ENCODE measurements around the gene SETBP1.

Gene SETBP1

GRCh38 chr18:45084206-45084605, 403.5 kb downstream of the SETBP1 start:
- no peak for TF ChIP-seq CTCF (IDR thresholded peaks at IDR 0.05; ENCODE audit: extremely low read depth, missing control alignments)
- no peak for DNase-seq (ENCODE audit: low spot score)

- no peak for TF ChIP-seq CTCF (IDR thresholded peaks at IDR 0.05; ENCODE audit: extremely low read depth, missing control alignments)
- DNase-seq (ENCODE audit: low spot score): no peak
Observed at GRCh38 chr18:45085916-45086624, 405.4 kb downstream of the SETBP1 start.

- DNase-seq (ENCODE audit: low spot score): no peak
- TF ChIP-seq CTCF (IDR thresholded peaks at IDR 0.05; ENCODE audit: extremely low read depth, missing control alignments): no peak
Observed at GRCh38 chr18:45086777-45087176, 406.1 kb downstream of the SETBP1 start.

GRCh38 chr18:45090526-45091140, 409.9 kb downstream of the SETBP1 start:
- DNase-seq (ENCODE audit: low spot score): no peak
- no peak for TF ChIP-seq CTCF (IDR thresholded peaks at IDR 0.05; ENCODE audit: extremely low read depth, missing control alignments)

GRCh38 chr18:45100321-45101105, 419.8 kb downstream of the SETBP1 start:
- TF ChIP-seq CTCF (IDR thresholded peaks at IDR 0.05; ENCODE audit: extremely low read depth, missing control alignments): no peak

GRCh38 chr18:45102126-45102525, 421.4 kb downstream of the SETBP1 start:
- no peak for DNase-seq (ENCODE audit: low spot score)

More at GRCh38 chr18:45100321-45101105, 419.8 kb downstream of the SETBP1 start:
- DNase-seq (ENCODE audit: low spot score): no peak

More at GRCh38 chr18:45102126-45102525, 421.4 kb downstream of the SETBP1 start:
- no peak for TF ChIP-seq CTCF (IDR thresholded peaks at IDR 0.05; ENCODE audit: extremely low read depth, missing control alignments)

Measured in GM20000 (cell line).